Liver (tissue), 9 donors: ENCODE results near the gene KIRREL3. TPM values are rescaled to one million over a fixed set of nuclear protein-coding genes. Genes with fewer than 3 reads are reported as not detected.

ENCODE experiments used
- DNase-seq: peaks from one replicate; pipeline ENCODE4 v3.0.0-alpha.2; 2017; ENCODE audit warnings: low spot score
- H3K27ac ChIP-seq, 2 donors: one replicate each; pipeline ENCODE4 v1.7.0; 2013; ENCODE audit warnings: inconsistent platforms in 2 of 2, low read length in 2 of 2, control low read depth in 1 of 2, low read depth in 1 of 2, mild to moderate bottlenecking in 1 of 2
- H3K27me3 ChIP-seq, 4 donors: one replicate each; pipeline versions ENCODE4 v1.6.1 to v1.7.0; 2013; ENCODE audit warnings: low read length in 3 of 4, inconsistent platforms in 1 of 4, mild to moderate bottlenecking in 1 of 4, moderate library complexity in 1 of 4; ENCODE audit not compliant: control insufficient read depth in 4 of 4, insufficient read depth in 4 of 4
- H3K36me3 ChIP-seq, 4 donors: one replicate each; pipeline versions ENCODE4 v1.6.1 to v1.7.0; 2013; ENCODE audit warnings: low read length in 3 of 4, mild to moderate bottlenecking in 3 of 4, low read depth in 1 of 4, moderate library complexity in 1 of 4; ENCODE audit not compliant: control insufficient read depth in 4 of 4, insufficient read depth in 3 of 4
- H3K4me1 ChIP-seq, 4 donors: one replicate each; pipeline versions ENCODE4 v1.6.1 to v1.7.0; 2013; ENCODE audit warnings: low read length in 3 of 4, mild to moderate bottlenecking in 3 of 4, moderate library complexity in 1 of 4; ENCODE audit not compliant: control insufficient read depth in 4 of 4, insufficient read depth in 4 of 4
- H3K4me3 ChIP-seq, 3 donors: one replicate each; pipeline versions ENCODE4 v1.6.1 to v1.7.0; 2013; ENCODE audit warnings: low read length in 3 of 3, control low read depth in 1 of 3, low read depth in 1 of 3, mild to moderate bottlenecking in 1 of 3
- H3K9ac ChIP-seq, 2 donors: one replicate each; pipeline ENCODE4 v1.7.0; 2013; ENCODE audit warnings: low read length in 2 of 2, mild to moderate bottlenecking in 2 of 2, moderate library complexity in 2 of 2, control low read depth in 1 of 2, low read depth in 1 of 2
- H3K9me3 ChIP-seq, 4 donors: one replicate each; pipeline versions ENCODE4 v1.6.1 to v1.7.0; 2013; ENCODE audit warnings: low read length in 3 of 4; ENCODE audit not compliant: control insufficient read depth in 4 of 4
- CTCF ChIP-seq: fragments of 150-350 bp; IDR thresholded peaks from 2 replicates; pipeline ENCODE4 v1.5.1; 2017; ENCODE audit warnings: improper control_type of control experiment, low read depth, low read length; ENCODE audit not compliant: missing input control
- EGR1 ChIP-seq, 2 donors: IDR thresholded peaks; 2 replicates each; pipeline ENCODE4 v1.6.1; 2016 to 2018; ENCODE audit warnings: antibody characterized with exemption in 2 of 2, low read depth in 2 of 2
- FOXA1 ChIP-seq: IDR thresholded peaks from 2 replicates; pipeline ENCODE4 v1.6.1; 2016; ENCODE audit warnings: antibody characterized with exemption
- FOXA2 ChIP-seq: IDR thresholded peaks from 2 replicates; pipeline ENCODE4 v1.6.1; 2016; ENCODE audit warnings: antibody characterized with exemption
- GABPA ChIP-seq, 2 donors: IDR thresholded peaks in 1 of 2; conservative IDR thresholded peaks in 1 of 2; 2 replicates each; pipeline ENCODE4 v1.6.1; 2016; ENCODE audit warnings: antibody characterized with exemption in 2 of 2, mild to moderate bottlenecking in 1 of 2, moderate library complexity in 1 of 2
- HNF4A ChIP-seq, 2 donors: conservative IDR thresholded peaks; 2 replicates each; pipeline ENCODE4 v1.6.1; 2016; ENCODE audit warnings: antibody characterized with exemption in 2 of 2, mild to moderate bottlenecking in 2 of 2
- HNF4G ChIP-seq: IDR thresholded peaks from 2 replicates; pipeline ENCODE4 v1.6.1; 2016; ENCODE audit warnings: antibody characterized with exemption
- JUND ChIP-seq, 2 donors: IDR thresholded peaks; 2 replicates each; pipeline ENCODE4 v1.6.1; 2016; ENCODE audit warnings: antibody characterized with exemption in 2 of 2
- NR2F2 ChIP-seq: IDR thresholded peaks from 2 replicates; pipeline ENCODE4 v1.6.1; 2016; ENCODE audit warnings: antibody characterized with exemption
- RAD21 ChIP-seq, 2 donors: IDR thresholded peaks; 2 replicates each; pipeline ENCODE4 v1.6.1; 2016; ENCODE audit warnings: antibody characterized with exemption in 2 of 2, mild to moderate bottlenecking in 2 of 2
- REST ChIP-seq: IDR thresholded peaks from 2 replicates; pipeline ENCODE4 v1.6.1; 2016; ENCODE audit warnings: antibody characterized with exemption, mild to moderate bottlenecking
- RXRA ChIP-seq, 2 donors: IDR thresholded peaks; 2 replicates each; pipeline ENCODE4 v1.6.1; 2017 to 2018; ENCODE audit warnings: antibody characterized with exemption in 2 of 2, mild to moderate bottlenecking in 1 of 2
- SP1 ChIP-seq: IDR thresholded peaks from 2 replicates; pipeline ENCODE4 v1.6.1; 2018; ENCODE audit warnings: antibody characterized with exemption, mild to moderate bottlenecking
- TAF1 ChIP-seq: conservative IDR thresholded peaks from 2 replicates; pipeline ENCODE4 v1.6.1; 2016; ENCODE audit warnings: antibody characterized with exemption, mild to moderate bottlenecking
- YY1 ChIP-seq: IDR thresholded peaks from 2 replicates; pipeline ENCODE4 v1.6.1; 2016; ENCODE audit warnings: antibody characterized with exemption, mild to moderate bottlenecking
- WGBS: extraction: QIAGEN DNeasy Blood & Tissue Kit; methylation state at CpG from one replicate; pipeline ENCODE4 v1.1.7; 2013; 5-methylcytosine and 5-hydroxymethylcytosine counted together
- polyA plus RNA-seq, 2 donors: library from polyadenylated mRNA; stranded (reverse) in 1 of 2; unstranded in 1 of 2; fragments of 200-250 nt in 1 of 2; fragments of >200 nt in 1 of 2; fragmentation: Nextera tagmentation in 1 of 2; extraction: Ambion mirVana in 1 of 2; gene quantifications; one replicate each; pipeline versions ENCODE4 v1.2.1 to v1.2.3, GENCODE V29; 2013 to 2015
- total RNA-seq, 2 donors: library from RNA; depleted of rRNA; stranded (reverse); fragments of >200 nt; gene quantifications; one replicate each; pipeline ENCODE4 v1.2.3, GENCODE V29; 2014
- TF ChIP-seq, protein P1 (sequence below): IDR thresholded peaks from 2 replicates; pipeline ENCODE4 v1.6.1; 2016; ENCODE audit warnings: antibody characterized with exemption
- TF ChIP-seq, protein P2 (sequence below): IDR thresholded peaks from 2 replicates; pipeline ENCODE4 v1.6.1; 2016; ENCODE audit warnings: antibody characterized with exemption
- TF ChIP-seq, protein P3 (sequence below): IDR thresholded peaks from 2 replicates; pipeline ENCODE4 v1.6.1; 2016; ENCODE audit warnings: antibody characterized with exemption
- donor health status: healthy.
- donor health status: healthy.
- donor health status: healthy.
- donor health status: healthy.
- donor health status: healthy.

The KIRREL3 gene
- total and polyA plus RNA-seq, 4 donors: 0.03 to 0.29 (median 0.08) TPM; not detected in 1

- TF ChIP-seq, protein P1, sequence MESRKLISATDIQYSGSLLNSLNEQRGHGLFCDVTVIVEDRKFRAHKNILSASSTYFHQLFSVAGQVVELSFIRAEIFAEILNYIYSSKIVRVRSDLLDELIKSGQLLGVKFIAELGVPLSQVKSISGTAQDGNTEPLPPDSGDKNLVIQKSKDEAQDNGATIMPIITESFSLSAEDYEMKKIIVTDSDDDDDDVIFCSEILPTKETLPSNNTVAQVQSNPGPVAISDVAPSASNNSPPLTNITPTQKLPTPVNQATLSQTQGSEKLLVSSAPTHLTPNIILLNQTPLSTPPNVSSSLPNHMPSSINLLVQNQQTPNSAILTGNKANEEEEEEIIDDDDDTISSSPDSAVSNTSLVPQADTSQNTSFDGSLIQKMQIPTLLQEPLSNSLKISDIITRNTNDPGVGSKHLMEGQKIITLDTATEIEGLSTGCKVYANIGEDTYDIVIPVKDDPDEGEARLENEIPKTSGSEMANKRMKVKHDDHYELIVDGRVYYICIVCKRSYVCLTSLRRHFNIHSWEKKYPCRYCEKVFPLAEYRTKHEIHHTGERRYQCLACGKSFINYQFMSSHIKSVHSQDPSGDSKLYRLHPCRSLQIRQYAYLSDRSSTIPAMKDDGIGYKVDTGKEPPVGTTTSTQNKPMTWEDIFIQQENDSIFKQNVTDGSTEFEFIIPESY: no peak
- no peak for TF ChIP-seq EGR1 (IDR thresholded peaks at IDR 0.05; ENCODE audit: low read depth in 2 of 2)
Measured at GRCh38 chr11:127050186-127050585, 49.6 kb upstream of the KIRREL3 start (continued).

DNA sequence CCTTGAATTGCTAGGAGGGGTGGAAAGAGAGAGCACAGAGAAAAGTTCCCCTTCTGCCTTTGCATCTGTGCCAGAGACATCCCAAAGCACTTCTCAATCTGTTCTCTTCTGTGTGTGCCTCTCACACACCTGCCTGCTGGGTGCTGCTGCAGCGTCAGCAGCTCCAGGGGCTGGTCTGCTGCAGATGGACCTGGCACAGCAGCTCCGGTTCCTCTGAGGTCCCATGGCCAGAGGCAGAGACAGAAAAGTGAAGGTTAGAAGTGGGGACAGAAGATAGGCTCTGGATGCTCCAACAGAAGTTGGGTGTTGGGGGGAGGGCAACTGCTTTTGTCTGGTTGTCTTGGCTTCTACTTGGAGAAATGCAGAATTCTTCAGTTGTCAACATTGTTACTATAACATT, 48.9 kb upstream of the KIRREL3 start:
- no peaks in the 10 kb centered on the region for H3K9me3 ChIP-seq
- H3K9ac ChIP-seq: no peak overlapping the region
- no peak for DNase-seq
- WGBS: 77% methylated on average over 2 of the region's 2 CpGs
- H3K27me3 ChIP-seq: no peaks in the 10 kb centered on the region
- H3K4me1 ChIP-seq: peaks cover 0 to 2% (median 0%) of the 10 kb centered on the region in 4 donors
- TF ChIP-seq, protein P2, sequence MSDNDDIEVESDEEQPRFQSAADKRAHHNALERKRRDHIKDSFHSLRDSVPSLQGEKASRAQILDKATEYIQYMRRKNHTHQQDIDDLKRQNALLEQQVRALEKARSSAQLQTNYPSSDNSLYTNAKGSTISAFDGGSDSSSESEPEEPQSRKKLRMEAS: no peak
- TF ChIP-seq JUND (IDR thresholded peaks at IDR 0.05) (no peak), SP1 (no peak), YY1 (no peak)
- no peaks in the 10 kb centered on the region for H3K36me3 ChIP-seq
- no peak overlapping the region for H3K27ac ChIP-seq
- no peak overlapping the region for H3K4me3 ChIP-seq

DNA sequence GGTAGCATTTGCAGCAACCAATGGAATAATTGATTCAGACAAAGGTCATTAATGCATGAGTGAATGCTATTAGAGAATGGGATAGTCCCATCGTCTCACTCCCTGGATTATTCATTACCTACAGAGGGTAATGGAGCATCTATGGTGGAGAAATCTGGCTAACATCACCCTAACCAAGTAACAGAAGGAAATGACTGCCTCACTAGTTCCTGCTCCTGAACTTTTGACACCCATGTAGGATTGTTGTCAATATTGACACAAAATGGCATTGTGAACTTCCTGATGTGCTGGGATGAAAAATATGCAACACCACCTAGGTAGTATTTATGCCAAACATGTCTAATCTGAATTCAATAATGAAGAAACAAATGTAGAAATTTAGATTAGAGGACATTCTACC, 44.0 kb upstream of the KIRREL3 start:
- H3K9ac ChIP-seq: no peak overlapping the region
- no peaks in the 10 kb centered on the region for H3K27me3 ChIP-seq
- 22% methylated on average over 1 of the region's 1 CpG for WGBS
- peaks cover 0 to 3% (median 0%) of the 10 kb centered on the region in 4 donors for H3K4me1 ChIP-seq
- no peaks in the 10 kb centered on the region for H3K36me3 ChIP-seq
- no peak overlapping the region for H3K4me3 ChIP-seq
- H3K9me3 ChIP-seq: peaks cover 0 to 1% (median 0%) of the 10 kb centered on the region in 4 donors
- TF ChIP-seq TAF1: no peak
- TF ChIP-seq, protein P3, sequence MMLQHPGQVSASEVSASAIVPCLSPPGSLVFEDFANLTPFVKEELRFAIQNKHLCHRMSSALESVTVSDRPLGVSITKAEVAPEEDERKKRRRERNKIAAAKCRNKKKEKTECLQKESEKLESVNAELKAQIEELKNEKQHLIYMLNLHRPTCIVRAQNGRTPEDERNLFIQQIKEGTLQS: no peak
- no peak for TF ChIP-seq HNF4G
- TF ChIP-seq GABPA (IDR thresholded peaks at IDR 0.05 in 1 of 2, conservative IDR thresholded peaks at IDR 0.05 in 1 of 2): peak in 1 of 2 donors; percentile 37
- peak; percentile 25 to 55 for TF ChIP-seq HNF4A (conservative IDR thresholded peaks at IDR 0.05)
- peak; percentile 90 for TF ChIP-seq FOXA1
- TF ChIP-seq YY1: peak; percentile 62
- TF ChIP-seq EGR1 (IDR thresholded peaks at IDR 0.05; ENCODE audit: low read depth in 2 of 2): peak in 1 of 2 donors; percentile 54
- TF ChIP-seq REST: no peak
- TF ChIP-seq, protein P1: no peak
- TF ChIP-seq RAD21 (IDR thresholded peaks at IDR 0.05): peak; percentile 13 to 24
- TF ChIP-seq FOXA2: peak; percentile 94
- peak; percentile 66 for TF ChIP-seq SP1
- TF ChIP-seq CTCF: no peak
- peak in 1 of 2 donors; percentile 16 for TF ChIP-seq JUND (IDR thresholded peaks at IDR 0.05)
- TF ChIP-seq, protein P2: peak; percentile 52
- TF ChIP-seq RXRA (IDR thresholded peaks at IDR 0.05): peak; percentile 68 to 89
- no peak for TF ChIP-seq NR2F2
- no peak overlapping the region for H3K27ac ChIP-seq
- no peak for DNase-seq
